GM13977 (cell line): Measurements from ENCODE around the gene KCNMA1.
A peak's percentile ranks its signal among the peaks of the same experiment; 100 is the strongest.

Source experiments
- DNase-seq: peaks from one replicate; pipeline ENCODE4 v3.0.0; 2012; ENCODE audit warnings: low spot score
- in situ Hi-C: fragments of 300-500 bp; cut with MboI; formaldehyde crosslinking; loops from one replicate; pipeline ENCODE4 v1.12.0; 2022; ENCODE audit warnings: low sequenced_read_pairs, low pct_unique_long_range_greater_than_20kb, mixed read lengths, inconsistent platforms; ENCODE audit not compliant: unreplicated experiment
- TF ChIP-seq, protein P1 (sequence below): IDR thresholded peaks from 2 replicates; pipeline ENCODE4 v1.5.1; 2012; ENCODE audit warnings: mild to moderate bottlenecking, control low read depth; ENCODE audit not compliant: insufficient read depth; ENCODE audit errors: extremely low read depth, missing control alignments

Gene KCNMA1

DNA sequence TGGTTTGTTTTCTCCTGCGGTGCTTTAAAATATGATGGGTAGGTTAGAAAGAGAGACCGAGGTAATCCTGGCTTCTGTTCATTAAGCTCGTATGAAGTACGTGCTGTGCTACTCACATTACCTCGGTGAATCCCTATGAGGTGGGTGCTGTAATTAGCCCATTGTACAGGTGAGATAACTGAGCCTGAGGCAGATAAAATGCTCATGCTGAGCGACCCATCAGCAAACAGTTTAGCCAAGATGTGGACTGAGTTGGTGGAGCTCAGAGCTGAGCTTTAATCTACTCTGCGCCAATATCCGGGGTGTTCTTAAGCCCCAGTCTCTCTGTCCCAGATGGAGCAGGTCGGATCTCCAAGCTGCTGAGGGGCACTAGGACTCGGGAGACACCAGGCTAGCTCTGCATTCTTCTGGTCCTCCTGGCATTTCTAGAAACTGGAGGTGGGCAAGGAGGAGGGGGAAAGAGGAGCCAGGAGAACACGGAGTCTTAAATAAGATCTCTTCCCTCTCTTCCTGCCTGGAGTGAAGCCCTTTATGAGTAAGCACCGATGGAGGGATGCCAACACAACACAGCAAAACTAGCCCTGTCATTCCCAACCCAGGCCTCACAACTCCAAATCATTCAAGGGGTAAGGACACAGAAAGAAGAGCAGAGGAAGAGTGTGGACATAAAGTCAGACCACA lies 458.5 kb downstream of the KCNMA1 start:
- in situ Hi-C loops = no loop called here
- DNase-seq = no peak

DNA sequence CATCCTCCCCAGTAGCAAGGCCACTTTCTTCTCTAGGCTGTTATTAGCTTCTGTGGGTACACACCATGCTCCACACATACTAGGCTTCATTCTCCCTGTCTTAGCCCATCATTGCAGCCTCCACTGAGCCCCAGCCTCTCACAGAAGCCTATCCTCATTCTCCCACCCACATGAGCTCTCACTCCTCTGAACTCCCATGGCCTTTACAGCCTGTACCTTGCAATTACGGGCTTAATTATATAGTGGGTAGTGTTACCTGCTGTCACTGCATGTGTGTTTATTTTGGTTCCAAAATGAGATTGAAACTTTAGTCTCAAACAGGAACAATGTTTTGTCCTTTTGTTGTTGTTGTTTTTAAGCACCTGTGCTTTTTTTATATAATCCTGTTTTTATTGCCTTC lies 460.0 kb downstream of the KCNMA1 start:
- in situ Hi-C loops = no loop called here
- TF ChIP-seq, protein P1, sequence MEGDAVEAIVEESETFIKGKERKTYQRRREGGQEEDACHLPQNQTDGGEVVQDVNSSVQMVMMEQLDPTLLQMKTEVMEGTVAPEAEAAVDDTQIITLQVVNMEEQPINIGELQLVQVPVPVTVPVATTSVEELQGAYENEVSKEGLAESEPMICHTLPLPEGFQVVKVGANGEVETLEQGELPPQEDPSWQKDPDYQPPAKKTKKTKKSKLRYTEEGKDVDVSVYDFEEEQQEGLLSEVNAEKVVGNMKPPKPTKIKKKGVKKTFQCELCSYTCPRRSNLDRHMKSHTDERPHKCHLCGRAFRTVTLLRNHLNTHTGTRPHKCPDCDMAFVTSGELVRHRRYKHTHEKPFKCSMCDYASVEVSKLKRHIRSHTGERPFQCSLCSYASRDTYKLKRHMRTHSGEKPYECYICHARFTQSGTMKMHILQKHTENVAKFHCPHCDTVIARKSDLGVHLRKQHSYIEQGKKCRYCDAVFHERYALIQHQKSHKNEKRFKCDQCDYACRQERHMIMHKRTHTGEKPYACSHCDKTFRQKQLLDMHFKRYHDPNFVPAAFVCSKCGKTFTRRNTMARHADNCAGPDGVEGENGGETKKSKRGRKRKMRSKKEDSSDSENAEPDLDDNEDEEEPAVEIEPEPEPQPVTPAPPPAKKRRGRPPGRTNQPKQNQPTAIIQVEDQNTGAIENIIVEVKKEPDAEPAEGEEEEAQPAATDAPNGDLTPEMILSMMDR = no peak
- DNase-seq = no peak

More for the DNA sequence above, 458.5 kb downstream of the KCNMA1 start:
- TF ChIP-seq, protein P1 = no peak

DNA sequence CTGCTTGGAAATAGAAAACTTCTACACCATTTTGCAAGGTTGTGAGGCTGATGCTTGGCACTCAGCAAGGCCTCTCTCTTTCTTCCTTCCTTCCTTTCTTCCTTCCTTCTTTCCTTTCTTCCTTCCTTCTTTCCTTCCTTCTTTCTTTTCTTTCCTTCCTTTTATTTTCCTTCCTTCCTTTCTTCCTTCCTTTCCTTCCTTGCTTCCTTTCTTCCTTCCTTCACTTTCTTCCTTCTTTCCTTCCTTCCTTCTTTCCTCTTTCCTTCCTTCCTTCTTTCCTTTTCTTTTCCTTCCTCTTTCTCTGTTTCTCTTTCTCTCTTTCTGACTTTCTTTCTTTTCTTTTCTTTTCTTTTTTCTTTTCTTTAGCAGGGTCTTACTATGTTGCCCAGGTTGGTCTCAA lies 460.4 kb downstream of the KCNMA1 start:
- in situ Hi-C loops = no loop called here
- TF ChIP-seq, protein P1 = no peak
- DNase-seq = no peak

DNA sequence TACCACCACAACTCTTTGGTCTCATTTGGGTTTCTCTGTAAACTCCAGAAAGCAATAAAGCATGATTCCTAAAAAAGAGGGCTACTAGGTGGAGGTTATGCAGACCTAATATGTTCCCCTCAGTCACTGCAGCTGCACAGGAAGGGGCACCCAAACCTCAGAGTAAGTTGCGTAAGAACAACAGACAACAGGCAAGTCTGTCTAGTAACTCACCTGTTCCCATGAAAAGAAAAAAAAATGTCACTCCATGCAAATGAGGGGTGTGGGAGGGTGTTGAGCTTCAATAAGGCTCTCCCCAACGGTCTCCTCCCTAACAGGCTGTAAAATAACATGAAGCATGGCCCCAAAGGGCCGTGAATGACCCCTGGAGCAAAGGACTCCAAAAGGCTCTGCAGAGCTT lies 461.4 kb downstream of the KCNMA1 start:
- in situ Hi-C loops = no loop called here
- TF ChIP-seq, protein P1 = no peak
- DNase-seq = no peak

DNA sequence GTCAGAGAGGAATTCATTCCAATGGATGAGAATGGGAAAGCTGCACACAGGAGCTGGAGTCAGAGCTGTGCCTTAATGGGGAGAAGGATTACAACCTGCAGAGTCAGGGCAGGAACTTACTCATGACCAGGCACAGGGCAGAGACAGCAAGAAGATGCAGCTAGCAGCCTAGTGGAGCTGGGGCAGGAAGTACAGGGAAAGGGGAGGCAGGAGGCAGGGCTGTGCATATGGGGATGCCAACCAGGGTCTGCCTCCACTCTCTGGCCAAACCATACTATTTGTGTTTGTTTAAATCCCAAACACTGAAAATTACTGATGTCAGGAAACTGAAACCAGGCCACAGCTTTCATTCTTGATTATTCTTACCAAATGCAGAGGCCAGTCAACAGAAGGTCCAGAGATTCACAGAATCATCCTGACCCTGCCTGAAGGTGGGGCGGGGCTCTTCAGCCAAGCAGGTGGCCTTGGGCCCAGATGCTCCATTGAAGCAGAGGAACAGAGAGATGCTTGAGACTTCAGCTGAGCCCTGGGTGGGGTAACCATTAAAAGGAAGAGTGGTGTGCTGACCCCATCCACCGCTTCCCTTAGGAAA lies 461.9 kb downstream of the KCNMA1 start:
- in situ Hi-C loops = no loop called here
- no peak for DNase-seq
- TF ChIP-seq, protein P1 = no peak

DNA sequence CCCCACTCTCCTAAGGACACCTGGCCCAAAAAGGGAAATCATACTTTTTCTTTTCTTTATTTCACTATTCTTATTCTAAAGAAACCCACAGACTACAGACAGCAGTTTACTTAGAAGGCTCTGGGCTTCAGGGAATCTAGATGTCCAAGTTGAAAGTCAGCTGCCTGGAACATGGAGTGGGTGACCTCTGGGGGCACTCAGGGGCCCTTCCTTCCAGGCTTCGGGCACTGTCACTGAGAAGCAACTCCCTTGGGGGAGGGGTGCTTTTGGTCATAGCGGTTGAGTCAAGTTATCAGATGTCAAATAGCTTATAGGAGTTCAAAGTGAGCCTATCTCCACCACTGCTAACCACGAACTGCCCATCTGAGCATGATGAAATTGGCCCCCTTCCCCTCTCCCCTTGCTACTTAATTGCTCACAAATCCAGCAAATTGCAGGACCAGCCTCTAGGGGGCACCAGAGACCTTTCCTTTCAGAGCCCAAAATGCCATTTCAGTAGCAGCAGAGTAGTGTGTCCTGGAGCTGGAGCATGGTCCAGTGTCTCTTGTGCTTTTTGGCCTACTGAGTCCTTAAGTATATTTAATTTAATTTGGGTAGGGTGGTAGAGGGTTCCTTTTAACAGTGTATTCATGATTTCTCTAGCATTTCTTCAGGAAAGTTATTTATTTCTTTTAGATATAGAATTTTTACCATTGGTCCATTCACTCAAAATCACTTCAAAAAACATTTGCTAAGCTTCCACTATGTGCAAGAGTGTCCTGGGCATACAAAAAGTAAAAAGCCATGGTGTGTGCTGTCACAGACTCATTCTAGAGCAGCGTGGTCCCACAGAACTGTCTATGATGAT lies 463.8 kb downstream of the KCNMA1 start:
- TF ChIP-seq, protein P1 = peak; percentile 91
- in situ Hi-C loops = loop anchor here (5.0 kb wide), 1 partner anchor 468 kb away; no protein-coding TSS in a partner anchor
- peak; percentile 44 for DNase-seq
